HepG2 (cell line): ENCODE results near the gene TCF19. TPM values are rescaled to one million over a fixed set of nuclear protein-coding genes. Genes with fewer than 3 reads are reported as not detected.

Source experiments
- CENPX ChIP-seq: sonication (generic); formaldehyde crosslinking; IDR thresholded peaks from 2 replicates; pipeline ENCODE4 v1.9.0; 2021; ENCODE audit warnings: mild to moderate bottlenecking, missing genetic modification reagents, moderate library complexity
- FOXC1 ChIP-seq: sonication (generic); formaldehyde crosslinking; IDR thresholded peaks from 2 replicates; pipeline ENCODE4 v1.8.0; 2022; ENCODE audit warnings: mild to moderate bottlenecking, missing genetic modification reagents, borderline replicate concordance
- HOXD1 ChIP-seq: sonication (generic); formaldehyde crosslinking; IDR thresholded peaks from 2 replicates; pipeline ENCODE4 v1.5.0; 2020; ENCODE audit warnings: missing genetic modification reagents
- MTA1 ChIP-seq: sonication (generic); formaldehyde crosslinking; IDR thresholded peaks from 2 replicates; pipeline ENCODE4 v1.4.0; 2020; ENCODE audit warnings: missing genetic modification reagents, mild to moderate bottlenecking, borderline replicate concordance
- NR2F1 ChIP-seq, 2 experiments: fragments of 450-650 bp in 1 of 2; formaldehyde crosslinking in 1 of 2; IDR thresholded peaks; 2 replicates each; pipeline versions ENCODE4 v1.5.0 to v1.6.1; 2016 to 2020; ENCODE audit warnings: mild to moderate bottlenecking in 1 of 2, missing compliant biosample characterization in 1 of 2, missing genetic modification reagents in 1 of 2, moderate library complexity in 1 of 2
- NRL ChIP-seq: sonication (generic); formaldehyde crosslinking; IDR thresholded peaks from 2 replicates; pipeline ENCODE4 v1.5.0; 2020; ENCODE audit warnings: missing genetic modification reagents, mild to moderate bottlenecking, moderate library complexity, borderline replicate concordance
- PAF1 ChIP-seq: IDR thresholded peaks from 2 replicates; pipeline ENCODE4 v1.6.1; 2016; ENCODE audit warnings: missing genetic modification reagents, missing compliant biosample characterization
- SAFB2 ChIP-seq: sonication (generic); formaldehyde crosslinking; IDR thresholded peaks from 2 replicates; pipeline ENCODE4 v1.5.1; 2020; ENCODE audit warnings: missing genetic modification reagents, low read depth, mild to moderate bottlenecking, borderline replicate concordance
- SMYD3 ChIP-seq: sonication (generic); formaldehyde crosslinking; IDR thresholded peaks from 2 replicates; pipeline ENCODE4 v1.8.1; 2023; ENCODE audit warnings: mild to moderate bottlenecking, missing genetic modification reagents
- SPEN ChIP-seq: sonication (generic); formaldehyde crosslinking; IDR thresholded peaks from 2 replicates; pipeline ENCODE4 v1.5.1; 2020; ENCODE audit warnings: low read depth, mild to moderate bottlenecking, missing genetic modification reagents
- TAF15 ChIP-seq: fragments of 200-400 bp; formaldehyde crosslinking; IDR thresholded peaks from one replicate; pipeline ENCODE4 v1.6.1; 2018; ENCODE audit warnings: mild to moderate bottlenecking, low read depth, low read length; ENCODE audit not compliant: poor library complexity, severe bottlenecking
- THAP11 ChIP-seq: IDR thresholded peaks from 2 replicates; pipeline ENCODE4 v1.6.1; 2016; ENCODE audit warnings: missing biosample characterization, missing genetic modification reagents
- ZBTB1 ChIP-seq: sonication (generic); formaldehyde crosslinking; IDR thresholded peaks from 2 replicates; pipeline ENCODE4 v1.4.0; 2020; ENCODE audit warnings: missing genetic modification reagents, borderline replicate concordance
- ZNF3 ChIP-seq: IDR thresholded peaks from 2 replicates; pipeline ENCODE4 v1.7.0; 2017; ENCODE audit warnings: inconsistent platforms
- ZNF329 ChIP-seq: sonication (generic); formaldehyde crosslinking; IDR thresholded peaks from 2 replicates; pipeline ENCODE4 v1.9.0; 2021; ENCODE audit warnings: low read depth, mild to moderate bottlenecking, missing genetic modification reagents
- ZNF878 ChIP-seq: sonication (generic); formaldehyde crosslinking; IDR thresholded peaks from 2 replicates; pipeline ENCODE4 v1.8.1; 2023; ENCODE audit warnings: mild to moderate bottlenecking, missing genetic modification reagents, moderate library complexity
- ZSCAN31 ChIP-seq: sonication (generic); formaldehyde crosslinking; IDR thresholded peaks from 2 replicates; pipeline ENCODE4 v1.5.0; 2020; ENCODE audit warnings: low read depth, mild to moderate bottlenecking, missing genetic modification reagents
- polyA plus RNA-seq, 8 experiments: library from polyadenylated mRNA; depleted of rRNA in 3 of 8; stranded (reverse) in 7 of 8; unstranded in 1 of 8; fragments of >200 nt; fragmentation: Illumina TruSeq in 4 of 8; extraction: Trizol in 4 of 8; gene quantifications; 2 replicates each; pipeline versions ENCODE4 v1.2.1 to v1.2.3, GENCODE V29; 2011 to 2016; ENCODE audit warnings: low read depth in 4 of 8, missing spikeins in 1 of 8, mixed read lengths in 1 of 8; ENCODE audit not compliant: insufficient read depth in 1 of 8
- total RNA-seq, 5 experiments: library from RNA; depleted of rRNA; stranded (reverse); fragments of >200 nt; fragmentation: Illumina TruSeq; extraction: Trizol; gene quantifications; 2 replicates each; pipeline ENCODE4 v1.2.3, GENCODE V29; 2016; ENCODE audit warnings: low read depth in 1 of 5
- TF ChIP-seq, protein P1 (sequence below): sonication (generic); formaldehyde crosslinking; IDR thresholded peaks from 2 replicates; pipeline ENCODE4 v1.4.0; 2020; ENCODE audit warnings: missing genetic modification reagents
- TF ChIP-seq, protein P2 (sequence below): sonication (generic); formaldehyde crosslinking; IDR thresholded peaks from 2 replicates; pipeline ENCODE4 v1.4.0; 2020; ENCODE audit warnings: mild to moderate bottlenecking, missing genetic modification reagents
- TF ChIP-seq, protein P3 (sequence below): IDR thresholded peaks from 2 replicates; pipeline ENCODE4 v1.6.1; 2016; ENCODE audit warnings: missing genetic modification reagents, missing compliant biosample characterization
- TF ChIP-seq, protein P4 (sequence below): sonication (generic); formaldehyde crosslinking; IDR thresholded peaks from 2 replicates; pipeline ENCODE4 v1.4.0; 2020; ENCODE audit warnings: missing genetic modification reagents

The TCF19 gene
- total and polyA plus RNA-seq, 2 of the 13 experiments (the other 11 are each of a cell fraction or from before 2014, with no cell fraction given): 4.9 to 22.2 TPM

DNA sequence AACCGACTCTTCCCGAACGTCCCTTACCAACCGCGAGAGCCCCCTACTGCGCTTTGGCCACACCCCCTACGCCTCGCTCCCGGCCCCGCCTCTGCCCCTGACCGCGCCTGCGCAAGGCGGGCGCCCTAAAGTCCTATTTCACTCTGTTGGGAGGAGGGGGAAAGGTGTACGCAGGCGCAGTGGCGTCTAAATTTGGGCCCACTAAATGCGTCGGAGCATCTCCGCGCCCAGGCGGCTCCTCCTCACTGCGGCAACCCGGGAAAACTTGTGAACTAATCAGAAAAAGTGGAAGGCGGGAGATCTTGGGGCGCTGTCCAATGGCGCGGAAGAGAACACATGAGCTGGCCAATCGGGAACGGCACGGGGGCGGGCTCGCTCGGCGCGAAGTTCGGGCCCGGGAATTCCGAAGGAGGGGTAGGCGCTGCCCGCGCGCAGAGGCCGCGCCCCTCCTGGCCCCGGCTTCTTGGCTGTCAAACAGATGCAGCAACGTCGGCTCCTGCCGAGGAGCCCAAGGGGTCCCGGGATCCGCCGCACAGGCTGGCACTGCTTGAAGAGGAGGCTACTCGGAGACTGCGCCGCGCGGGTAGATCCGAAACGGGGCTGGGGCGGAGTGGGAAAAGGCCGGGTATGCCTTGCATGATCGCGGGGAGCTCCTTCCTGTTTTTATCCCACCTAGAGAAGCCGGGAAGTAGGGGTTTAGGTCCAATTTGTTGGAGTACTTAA, at the start of gene TCF19 (continued):
- no peak for TF ChIP-seq ZBTB1
- peak; percentile 63; the same call in 1 of the 2 replicates for TF ChIP-seq NRL (CRISPR knock-in tag)
- peak; percentile 49 for TF ChIP-seq THAP11
- TF ChIP-seq ZNF878 (CRISPR knock-in tag): peak; percentile 99
- no peak for TF ChIP-seq TAF15
- peak; percentile 73 for TF ChIP-seq ZSCAN31 (CRISPR knock-in tag)
- TF ChIP-seq SAFB2: no peak
- TF ChIP-seq, protein P1, sequence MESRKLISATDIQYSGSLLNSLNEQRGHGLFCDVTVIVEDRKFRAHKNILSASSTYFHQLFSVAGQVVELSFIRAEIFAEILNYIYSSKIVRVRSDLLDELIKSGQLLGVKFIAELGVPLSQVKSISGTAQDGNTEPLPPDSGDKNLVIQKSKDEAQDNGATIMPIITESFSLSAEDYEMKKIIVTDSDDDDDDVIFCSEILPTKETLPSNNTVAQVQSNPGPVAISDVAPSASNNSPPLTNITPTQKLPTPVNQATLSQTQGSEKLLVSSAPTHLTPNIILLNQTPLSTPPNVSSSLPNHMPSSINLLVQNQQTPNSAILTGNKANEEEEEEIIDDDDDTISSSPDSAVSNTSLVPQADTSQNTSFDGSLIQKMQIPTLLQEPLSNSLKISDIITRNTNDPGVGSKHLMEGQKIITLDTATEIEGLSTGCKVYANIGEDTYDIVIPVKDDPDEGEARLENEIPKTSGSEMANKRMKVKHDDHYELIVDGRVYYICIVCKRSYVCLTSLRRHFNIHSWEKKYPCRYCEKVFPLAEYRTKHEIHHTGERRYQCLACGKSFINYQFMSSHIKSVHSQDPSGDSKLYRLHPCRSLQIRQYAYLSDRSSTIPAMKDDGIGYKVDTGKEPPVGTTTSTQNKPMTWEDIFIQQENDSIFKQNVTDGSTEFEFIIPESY (CRISPR knock-in tag): no peak
- TF ChIP-seq NR2F1 (CRISPR knock-in tag; IDR thresholded peaks at IDR 0.05): no peak
- TF ChIP-seq, protein P2, sequence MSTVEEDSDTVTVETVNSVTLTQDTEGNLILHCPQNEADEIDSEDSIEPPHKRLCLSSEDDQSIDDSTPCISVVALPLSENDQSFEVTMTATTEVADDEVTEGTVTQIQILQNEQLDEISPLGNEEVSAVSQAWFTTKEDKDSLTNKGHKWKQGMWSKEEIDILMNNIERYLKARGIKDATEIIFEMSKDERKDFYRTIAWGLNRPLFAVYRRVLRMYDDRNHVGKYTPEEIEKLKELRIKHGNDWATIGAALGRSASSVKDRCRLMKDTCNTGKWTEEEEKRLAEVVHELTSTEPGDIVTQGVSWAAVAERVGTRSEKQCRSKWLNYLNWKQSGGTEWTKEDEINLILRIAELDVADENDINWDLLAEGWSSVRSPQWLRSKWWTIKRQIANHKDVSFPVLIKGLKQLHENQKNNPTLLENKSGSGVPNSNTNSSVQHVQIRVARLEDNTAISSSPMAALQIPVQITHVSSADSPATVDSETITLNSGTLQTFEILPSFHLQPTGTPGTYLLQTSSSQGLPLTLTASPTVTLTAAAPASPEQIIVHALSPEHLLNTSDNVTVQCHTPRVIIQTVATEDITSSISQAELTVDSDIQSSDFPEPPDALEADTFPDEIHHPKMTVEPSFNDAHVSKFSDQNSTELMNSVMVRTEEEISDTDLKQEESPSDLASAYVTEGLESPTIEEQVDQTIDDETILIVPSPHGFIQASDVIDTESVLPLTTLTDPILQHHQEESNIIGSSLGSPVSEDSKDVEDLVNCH (CRISPR knock-in tag): no peak
- TF ChIP-seq MTA1 (CRISPR knock-in tag): 0 out of 2 replicates have a peak, but pooled peaks have one; percentile 60
- TF ChIP-seq HOXD1 (CRISPR knock-in tag): no peak
- TF ChIP-seq ZNF329 (CRISPR knock-in tag): no peak
- TF ChIP-seq PAF1 (CRISPR knock-in tag): no peak
- no peak for TF ChIP-seq CENPX (CRISPR knock-in tag)
- TF ChIP-seq, protein P3, sequence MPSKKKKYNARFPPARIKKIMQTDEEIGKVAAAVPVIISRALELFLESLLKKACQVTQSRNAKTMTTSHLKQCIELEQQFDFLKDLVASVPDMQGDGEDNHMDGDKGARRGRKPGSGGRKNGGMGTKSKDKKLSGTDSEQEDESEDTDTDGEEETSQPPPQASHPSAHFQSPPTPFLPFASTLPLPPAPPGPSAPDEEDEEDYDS (CRISPR knock-in tag): peak; percentile 48; the same call in 1 of the 2 replicates
- no peak for TF ChIP-seq FOXC1 (CRISPR knock-in tag)
- TF ChIP-seq SPEN (CRISPR knock-in tag): peak; percentile 94
- peak; percentile 96 for TF ChIP-seq SMYD3 (CRISPR knock-in tag)
- TF ChIP-seq, protein P4, sequence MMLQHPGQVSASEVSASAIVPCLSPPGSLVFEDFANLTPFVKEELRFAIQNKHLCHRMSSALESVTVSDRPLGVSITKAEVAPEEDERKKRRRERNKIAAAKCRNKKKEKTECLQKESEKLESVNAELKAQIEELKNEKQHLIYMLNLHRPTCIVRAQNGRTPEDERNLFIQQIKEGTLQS (CRISPR knock-in tag): no peak
- TF ChIP-seq ZNF3: no peak
- TF ChIP-seq, all 625 proteins: peak for 209
